HepG2 (cell line): ENCODE results near the gene SLC8B1. TPM values are rescaled to one million over a fixed set of nuclear protein-coding genes. Genes with fewer than 3 reads are reported as not detected.

ENCODE experiments used
- ATAC-seq: fragments of 200-7000 bp; cut with Tn5 transposase; 3 replicates; pipeline ENCODE4 v1.9.1; 2020; ENCODE audit warnings: mild to moderate bottlenecking, moderate library complexity
- BruUV-seq: library from RNA; stranded (reverse); fragments of 400-500 nt; replicated peaks from 2 replicates; lab custom pipeline; 2021; lab: Mats Ljungman, UMichigan
- CTCF ChIA-PET: fragments of 300-600 bp; formaldehyde crosslinking; extraction: SDS; loops from one replicate; lab custom pipeline; 2021; ENCODE audit warnings: low total read pairs, inconsistent platforms, low intra/inter-chr PET ratio; lab: Yijun Ruan, JAX
- POLR2A ChIA-PET: fragments of 350-600 bp; sonication (Branson Sonifier 250); formaldehyde crosslinking; loops from one replicate; lab custom pipeline; 2020; ENCODE audit warnings: antibody characterized with exemption, inconsistent platforms; lab: Yijun Ruan, JAX
- DNase-seq: peaks from one replicate; pipeline ENCODE4 v3.0.0-alpha.2; 2015; ENCODE audit warnings: low spot score
- FAIRE-seq: peaks from 3 replicates; lab custom pipeline; 2011; peaks lifted over from hg19 to GRCh38; lab: Jason Lieb, UNC
- H2AFZ ChIP-seq: one replicate; pipeline ENCODE4 v1.6.1; 2011; ENCODE audit warnings: low read length, inconsistent platforms
- H3K27ac ChIP-seq: fragments of 300-600 bp; 3 replicates; pipeline ENCODE4 v1.8.0; 2011; ENCODE audit warnings: mixed run types, mild to moderate bottlenecking, mixed read lengths, low read length, inconsistent platforms; ENCODE audit not compliant: insufficient read depth; ENCODE audit errors: extremely low read length
- H3K27me3 ChIP-seq, 2 experiments: fragments of 200-600 bp in 1 of 2; 2 replicates in 1 of 2; 3 replicates in 1 of 2; pipeline versions ENCODE4 v1.6.0 to v1.8.0; 2011; ENCODE audit warnings: low read length in 2 of 2, mild to moderate bottlenecking in 2 of 2, moderate library complexity in 2 of 2, inconsistent platforms in 1 of 2; ENCODE audit not compliant: insufficient read depth in 2 of 2, control insufficient read depth in 1 of 2
- H3K36me3 ChIP-seq, 2 experiments: fragments of 200-600 bp in 1 of 2; replicated peaks in 1 of 2; 2 replicates in 1 of 2; 3 replicates in 1 of 2; pipeline versions ENCODE4 v1.5.1 to v1.8.0; 2011; ENCODE audit warnings: low read length in 2 of 2, inconsistent platforms in 1 of 2; ENCODE audit not compliant: insufficient read depth in 2 of 2, control insufficient read depth in 1 of 2
- H3K4me1 ChIP-seq: 2 replicates; pipeline ENCODE4 v1.5.1; 2012; ENCODE audit warnings: low read length, inconsistent platforms; ENCODE audit not compliant: insufficient read depth
- H3K4me2 ChIP-seq: 2 replicates; pipeline ENCODE4 v1.6.0; 2011; ENCODE audit warnings: low read depth, low read length, inconsistent platforms
- H3K4me3 ChIP-seq, 3 experiments: fragments of 200-600 bp in 1 of 3; sonication (generic), shearing (Covaris generic) in 1 of 3; replicated peaks in 1 of 3; 2 replicates each; pipeline ENCODE4 v1.5.1; 2011 to 2016; ENCODE audit warnings: low read length in 3 of 3, inconsistent platforms in 2 of 3, low read depth in 2 of 3, mild to moderate bottlenecking in 2 of 3, control low read depth in 1 of 3, mixed read lengths in 1 of 3; ENCODE audit not compliant: insufficient read depth in 1 of 3
- H3K79me2 ChIP-seq: one replicate; pipeline ENCODE4 v1.6.1; 2011; ENCODE audit warnings: low read length, inconsistent platforms; ENCODE audit not compliant: insufficient read depth
- H3K9ac ChIP-seq: 2 replicates; pipeline ENCODE4 v1.6.0; 2011; ENCODE audit warnings: mild to moderate bottlenecking, low read depth, low read length, inconsistent platforms; ENCODE audit not compliant: insufficient read depth
- H3K9me3 ChIP-seq: 2 replicates; pipeline ENCODE4 v1.5.1; 2012; ENCODE audit warnings: mild to moderate bottlenecking, low read length
- H4K20me1 ChIP-seq: 2 replicates; pipeline ENCODE4 v1.6.0; 2011; ENCODE audit warnings: inconsistent platforms, mild to moderate bottlenecking, low read length, moderate library complexity; ENCODE audit not compliant: insufficient read depth
- CENPBD1 ChIP-seq: sonication (generic); formaldehyde crosslinking; IDR thresholded peaks from 2 replicates; pipeline ENCODE4 v1.8.0; 2022; ENCODE audit warnings: missing genetic modification reagents, low read depth, mild to moderate bottlenecking, borderline replicate concordance
- DZIP1 ChIP-seq: sonication (generic); formaldehyde crosslinking; IDR thresholded peaks from 2 replicates; pipeline ENCODE4 v1.5.0; 2020; ENCODE audit warnings: mild to moderate bottlenecking, missing genetic modification reagents
- HDAC6 ChIP-seq: fragments of 200-600 bp; sonication (generic); IDR thresholded peaks from 2 replicates; pipeline ENCODE4 v1.7.0; 2017; ENCODE audit warnings: mild to moderate bottlenecking, antibody characterized with exemption, low read length, low read depth
- KLF13 ChIP-seq: sonication (generic); formaldehyde crosslinking; IDR thresholded peaks from 2 replicates; pipeline ENCODE4 v1.4.0; 2020; ENCODE audit warnings: mild to moderate bottlenecking, missing genetic modification reagents
- MEIS2 ChIP-seq: sonication (generic); formaldehyde crosslinking; IDR thresholded peaks from 2 replicates; pipeline ENCODE4 v1.9.0; 2021; ENCODE audit warnings: mild to moderate bottlenecking, missing genetic modification reagents
- ZNF138 ChIP-seq: sonication (generic); formaldehyde crosslinking; IDR thresholded peaks from 2 replicates; pipeline ENCODE4 v1.5.0; 2020; ENCODE audit warnings: mild to moderate bottlenecking, low read depth, missing genetic modification reagents
- ZSCAN12 ChIP-seq: sonication (generic); formaldehyde crosslinking; IDR thresholded peaks from 2 replicates; pipeline ENCODE4 v1.9.0; 2021; ENCODE audit warnings: mild to moderate bottlenecking, missing genetic modification reagents
- WGBS: methylation state at CpG from one replicate; pipeline ENCODE4 v1.1.6; 2017; ENCODE audit warnings: low lambda C conversion rate; 5-methylcytosine and 5-hydroxymethylcytosine counted together
- in situ Hi-C: cut with HindIII; loops from 2 replicates; pipeline ENCODE4 v1.10.0; 2017; ENCODE audit warnings: low pct_unique_long_range_greater_than_20kb; ENCODE audit not compliant: extremely low pct_ligation_motif_present
- intact Hi-C: fragments of 100-400 bp; cut with micrococcal nuclease; formaldehyde crosslinking; loops from one replicate; pipeline ENCODE4 v1.10.0; 2022; ENCODE audit not compliant: unreplicated experiment
- polyA plus RNA-seq, 8 experiments: library from polyadenylated mRNA; depleted of rRNA in 3 of 8; stranded (reverse) in 7 of 8; unstranded in 1 of 8; fragments of >200 nt; fragmentation: Illumina TruSeq in 4 of 8; extraction: Trizol in 4 of 8; gene quantifications; 2 replicates each; pipeline versions ENCODE4 v1.2.1 to v1.2.3, GENCODE V29; 2011 to 2016; ENCODE audit warnings: low read depth in 4 of 8, missing spikeins in 1 of 8, mixed read lengths in 1 of 8; ENCODE audit not compliant: insufficient read depth in 1 of 8
- total RNA-seq, 5 experiments: library from RNA; depleted of rRNA; stranded (reverse); fragments of >200 nt; fragmentation: Illumina TruSeq; extraction: Trizol; gene quantifications; 2 replicates each; pipeline ENCODE4 v1.2.3, GENCODE V29; 2016; ENCODE audit warnings: low read depth in 1 of 5
- TF ChIP-seq, protein P1 (sequence below): sonication (generic); formaldehyde crosslinking; IDR thresholded peaks from 2 replicates; pipeline ENCODE4 v1.4.0; 2020; ENCODE audit warnings: mild to moderate bottlenecking, missing genetic modification reagents, borderline replicate concordance
- TF ChIP-seq, protein P2 (sequence below): sonication (generic); formaldehyde crosslinking; IDR thresholded peaks from 2 replicates; pipeline ENCODE4 v1.5.0; 2020; ENCODE audit warnings: missing genetic modification reagents
- TF ChIP-seq, protein P3 (sequence below): sonication (generic); formaldehyde crosslinking; IDR thresholded peaks from 2 replicates; pipeline ENCODE4 v1.4.0; 2020; ENCODE audit warnings: low read depth, missing genetic modification reagents

SLC8B1 gene
- total and polyA plus RNA-seq, 2 of the 13 experiments (the other 11 are each of a cell fraction or from before 2014, with no cell fraction given), result 6.8 to 8.0 TPM

GRCh38 chr12:113271853-113272561, 62.9 kb downstream of the SLC8B1 start:
- Histone ChIP-seq H3K27ac (peak overlapping the region; percentile 41), H3K79me2 (no peaks in the 10 kb centered on the region), H3K9ac (peak overlapping the region; percentile 35; the same call in 1 of the 2 replicates), H3K36me3 (peaks cover 5 to 17% of the 10 kb centered on the region in 2 experiments; a peak in 4 of 5 replicates), H2AFZ (no peak overlapping the region), H3K4me3 (peak overlapping the region in 1 of 3 experiments; percentile 30; a peak in 1 of 6 replicates), H3K4me2 (peak overlapping the region; percentile 67), H3K9me3 (no peaks in the 10 kb centered on the region), H3K4me1 (peaks cover 43% of the 10 kb centered on the region), H4K20me1 (no peaks in the 10 kb centered on the region), H3K27me3 (no peaks in the 10 kb centered on the region)
- ChIA-PET POLR2A (interaction anchor here (1.0 to 1.1 kb wide), 3 partner anchors 17 to 49 kb away, joined by 3 to 5 read pairs (median 5); no protein-coding TSS in a partner anchor), CTCF (no interaction called here)
- ATAC-seq, result peak; percentile 87
- DNase-seq, result peak; percentile 74
- in situ Hi-C loops (no loop called here), intact Hi-C loops (loop anchor here (10.0 kb wide), 1 partner anchor 77 kb away; no protein-coding TSS in a partner anchor)
- FAIRE-seq, result peak; percentile 89
- WGBS, result 21% methylated on average over 5 of the region's 12 CpGs
- no TSS peak for BruUV-seq
- TF ChIP-seq CENPBD1 (0 out of 2 replicates have a peak, but pooled peaks have one; percentile 47), ZNF138 (CRISPR knock-in tag) (0 out of 2 replicates have a peak, but pooled peaks have one; percentile 60), DZIP1 (CRISPR knock-in tag) (no peak), MEIS2 (CRISPR knock-in tag) (0 out of 2 replicates have a peak, but pooled peaks have one; percentile 38), HDAC6 (no peak), KLF13 (no peak), ZSCAN12 (CRISPR knock-in tag) (no peak)
- TF ChIP-seq, protein P1, sequence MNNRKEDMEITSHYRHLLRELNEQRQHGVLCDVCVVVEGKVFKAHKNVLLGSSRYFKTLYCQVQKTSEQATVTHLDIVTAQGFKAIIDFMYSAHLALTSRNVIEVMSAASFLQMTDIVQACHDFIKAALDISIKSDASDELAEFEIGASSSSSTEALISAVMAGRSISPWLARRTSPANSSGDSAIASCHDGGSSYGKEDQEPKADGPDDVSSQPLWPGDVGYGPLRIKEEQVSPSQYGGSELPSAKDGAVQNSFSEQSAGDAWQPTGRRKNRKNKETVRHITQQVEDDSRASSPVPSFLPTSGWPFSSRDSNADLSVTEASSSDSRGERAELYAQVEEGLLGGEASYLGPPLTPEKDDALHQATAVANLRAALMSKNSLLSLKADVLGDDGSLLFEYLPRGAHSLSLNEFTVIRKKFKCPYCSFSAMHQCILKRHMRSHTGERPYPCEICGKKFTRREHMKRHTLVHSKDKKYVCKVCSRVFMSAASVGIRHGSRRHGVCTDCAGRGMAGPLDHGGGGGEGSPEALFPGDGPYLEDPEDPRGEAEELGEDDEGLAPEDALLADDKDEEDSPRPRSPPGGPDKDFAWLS (CRISPR knock-in tag), result no peak
- TF ChIP-seq, protein P2, sequence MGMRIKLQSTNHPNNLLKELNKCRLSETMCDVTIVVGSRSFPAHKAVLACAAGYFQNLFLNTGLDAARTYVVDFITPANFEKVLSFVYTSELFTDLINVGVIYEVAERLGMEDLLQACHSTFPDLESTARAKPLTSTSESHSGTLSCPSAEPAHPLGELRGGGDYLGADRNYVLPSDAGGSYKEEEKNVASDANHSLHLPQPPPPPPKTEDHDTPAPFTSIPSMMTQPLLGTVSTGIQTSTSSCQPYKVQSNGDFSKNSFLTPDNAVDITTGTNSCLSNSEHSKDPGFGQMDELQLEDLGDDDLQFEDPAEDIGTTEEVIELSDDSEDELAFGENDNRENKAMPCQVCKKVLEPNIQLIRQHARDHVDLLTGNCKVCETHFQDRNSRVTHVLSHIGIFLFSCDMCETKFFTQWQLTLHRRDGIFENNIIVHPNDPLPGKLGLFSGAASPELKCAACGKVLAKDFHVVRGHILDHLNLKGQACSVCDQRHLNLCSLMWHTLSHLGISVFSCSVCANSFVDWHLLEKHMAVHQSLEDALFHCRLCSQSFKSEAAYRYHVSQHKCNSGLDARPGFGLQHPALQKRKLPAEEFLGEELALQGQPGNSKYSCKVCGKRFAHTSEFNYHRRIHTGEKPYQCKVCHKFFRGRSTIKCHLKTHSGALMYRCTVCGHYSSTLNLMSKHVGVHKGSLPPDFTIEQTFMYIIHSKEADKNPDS (CRISPR knock-in tag), result 0 out of 2 replicates have a peak, but pooled peaks have one; percentile 48
- TF ChIP-seq, protein P3, sequence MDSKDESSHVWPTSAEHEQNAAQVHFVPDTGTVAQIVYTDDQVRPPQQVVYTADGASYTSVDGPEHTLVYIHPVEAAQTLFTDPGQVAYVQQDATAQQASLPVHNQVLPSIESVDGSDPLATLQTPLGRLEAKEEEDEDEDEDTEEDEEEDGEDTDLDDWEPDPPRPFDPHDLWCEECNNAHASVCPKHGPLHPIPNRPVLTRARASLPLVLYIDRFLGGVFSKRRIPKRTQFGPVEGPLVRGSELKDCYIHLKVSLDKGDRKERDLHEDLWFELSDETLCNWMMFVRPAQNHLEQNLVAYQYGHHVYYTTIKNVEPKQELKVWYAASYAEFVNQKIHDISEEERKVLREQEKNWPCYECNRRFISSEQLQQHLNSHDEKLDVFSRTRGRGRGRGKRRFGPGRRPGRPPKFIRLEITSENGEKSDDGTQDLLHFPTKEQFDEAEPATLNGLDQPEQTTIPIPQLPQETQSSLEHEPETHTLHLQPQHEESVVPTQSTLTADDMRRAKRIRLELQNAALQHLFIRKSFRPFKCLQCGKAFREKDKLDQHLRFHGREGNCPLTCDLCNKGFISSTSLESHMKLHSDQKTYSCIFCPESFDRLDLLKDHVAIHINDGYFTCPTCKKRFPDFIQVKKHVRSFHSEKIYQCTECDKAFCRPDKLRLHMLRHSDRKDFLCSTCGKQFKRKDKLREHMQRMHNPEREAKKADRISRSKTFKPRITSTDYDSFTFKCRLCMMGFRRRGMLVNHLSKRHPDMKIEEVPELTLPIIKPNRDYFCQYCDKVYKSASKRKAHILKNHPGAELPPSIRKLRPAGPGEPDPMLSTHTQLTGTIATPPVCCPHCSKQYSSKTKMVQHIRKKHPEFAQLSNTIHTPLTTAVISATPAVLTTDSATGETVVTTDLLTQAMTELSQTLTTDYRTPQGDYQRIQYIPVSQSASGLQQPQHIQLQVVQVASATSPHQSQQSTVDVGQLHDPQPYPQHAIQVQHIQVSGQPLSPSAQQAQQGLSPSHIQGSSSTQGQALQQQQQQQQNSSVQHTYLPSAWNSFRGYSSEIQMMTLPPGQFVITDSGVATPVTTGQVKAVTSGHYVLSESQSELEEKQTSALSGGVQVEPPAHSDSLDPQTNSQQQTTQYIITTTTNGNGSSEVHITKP, result peak; percentile 71; the same call in 1 of the 2 replicates
